Brain pericyte (primary cell): ENCODE results near the gene LAMB3.

Source experiments
- DNase-seq: peaks from one replicate; pipeline ENCODE4 v3.0.0-alpha.2; 2012; ENCODE audit warnings: low read depth, low spot score

The LAMB3 gene

GRCh38 chr1:209598227-209598626 lies 54.0 kb downstream of the LAMB3 start:
- DNase-seq: no peak

- DNase-seq: no peak
Measured at GRCh38 chr1:209597499-209597898, 54.7 kb downstream of the LAMB3 start.

GRCh38 chr1:209595599-209596285 lies 56.5 kb downstream of the LAMB3 start:
- no peak for DNase-seq

- no peak for DNase-seq
Measured at GRCh38 chr1:209595028-209595427, 57.2 kb downstream of the LAMB3 start.

- DNase-seq: no peak
Measured at GRCh38 chr1:209594440-209594839, 57.8 kb downstream of the LAMB3 start.

- DNase-seq: no peak
Measured at GRCh38 chr1:209593747-209594146, 58.5 kb downstream of the LAMB3 start.

GRCh38 chr1:209590405-209590804 lies 61.8 kb downstream of the LAMB3 start:
- DNase-seq: no peak

- DNase-seq: no peak
Measured at GRCh38 chr1:209589863-209590262, 62.4 kb downstream of the LAMB3 start.

- no peak for DNase-seq
Measured at GRCh38 chr1:209589440-209589839, 62.8 kb downstream of the LAMB3 start.

- no peak for DNase-seq
Measured at GRCh38 chr1:209587789-209588188, 64.4 kb downstream of the LAMB3 start.

GRCh38 chr1:209586221-209586740 lies 65.9 kb downstream of the LAMB3 start:
- no peak for DNase-seq

- no peak for DNase-seq
Measured at GRCh38 chr1:209585672-209586071, 66.6 kb downstream of the LAMB3 start.

- DNase-seq: no peak
Measured at GRCh38 chr1:209585197-209585596, 67.0 kb downstream of the LAMB3 start.

- DNase-seq: no peak
Measured at GRCh38 chr1:209584231-209584672, 68.0 kb downstream of the LAMB3 start.

GRCh38 chr1:209583408-209583807 lies 68.8 kb downstream of the LAMB3 start, which contains the start of gene CAMK1G:
TSS of gene CAMK1G (plus strand) at chr1:209583714. CDS start at chr1:209594984, 11,270 bp downstream.
- no peak for DNase-seq

GRCh38 chr1:209580577-209580976 lies 71.6 kb downstream of the LAMB3 start:
- no peak for DNase-seq

- DNase-seq: no peak
Measured at GRCh38 chr1:209577346-209577745, 74.9 kb downstream of the LAMB3 start.

- no peak for DNase-seq
Measured at GRCh38 chr1:209576392-209577197, 75.6 kb downstream of the LAMB3 start.

GRCh38 chr1:209570743-209571142 lies 81.5 kb downstream of the LAMB3 start:
- no peak for DNase-seq

- DNase-seq: no peak
Measured at GRCh38 chr1:209569455-209570207, 82.6 kb downstream of the LAMB3 start.

- no peak for DNase-seq
Measured at GRCh38 chr1:209567698-209568175, 84.5 kb downstream of the LAMB3 start.
